BJ (cell line): ENCODE results near the gene FBXW9. TPM values are rescaled to one million over a fixed set of nuclear protein-coding genes. Genes with fewer than 3 reads are reported as not detected.
A peak's percentile ranks its signal among the peaks of the same experiment; 100 is the strongest.
"Not testable (repeated sequence)": the region's sequence is repeated elsewhere in the genome, so short reads cannot be mapped to it uniquely, and the experiment has no call there.

Experiments used
- CTCF ChIA-PET: fragments of 350-600 bp; formaldehyde crosslinking; extraction: SDS; loops from one replicate; lab custom pipeline; 2021; ENCODE audit warnings: antibody characterized with exemption, inconsistent platforms; lab: Yijun Ruan, JAX
- POLR2A ChIA-PET: fragments of 300-600 bp; sonication (Branson Sonifier 250); formaldehyde crosslinking; extraction: SDS; loops from one replicate; lab custom pipeline; 2021; ENCODE audit warnings: antibody characterized with exemption; lab: Charles Lee
- DNase-seq: peaks from one replicate; pipeline ENCODE4 v3.0.0-alpha.2; 2011; ENCODE audit warnings: low read depth
- H3K27me3 ChIP-seq: 2 replicates; pipeline ENCODE4 v1.6.0; 2011; ENCODE audit warnings: low read length; ENCODE audit not compliant: control insufficient read depth, insufficient read depth
- H3K36me3 ChIP-seq: 2 replicates; pipeline ENCODE4 v1.5.1; 2011; ENCODE audit warnings: low read length; ENCODE audit not compliant: control insufficient read depth, insufficient read depth
- H3K4me3 ChIP-seq: 2 replicates; pipeline ENCODE4 v1.5.1; 2011; ENCODE audit warnings: low read depth, mild to moderate bottlenecking, control low read depth, low read length
- polyA plus RNA-seq: library from polyadenylated mRNA; depleted of rRNA; stranded (reverse); fragments of >200 nt; gene quantifications from 2 replicates; pipeline ENCODE4 v1.2.3, GENCODE V29; 2011; rRNA removed
- small RNA-seq: library from RNA; depleted of rRNA; stranded (forward); fragments of <200 nt; gene quantifications from one replicate; pipeline ENCODE3, GENCODE V24; 2012; ENCODE audit warnings: low replicate concordance, low read depth; ENCODE audit not compliant: insufficient read length
- TF ChIP-seq, protein P1 (sequence below): IDR thresholded peaks from 2 replicates; pipeline ENCODE4 v1.5.1; 2011; ENCODE audit warnings: low read depth, mild to moderate bottlenecking, control low read depth, inconsistent platforms, low read length, moderate library complexity; ENCODE audit not compliant: insufficient read depth

The FBXW9 gene
- polyA plus RNA-seq, 1 experiment: 13.6 TPM

DNA sequence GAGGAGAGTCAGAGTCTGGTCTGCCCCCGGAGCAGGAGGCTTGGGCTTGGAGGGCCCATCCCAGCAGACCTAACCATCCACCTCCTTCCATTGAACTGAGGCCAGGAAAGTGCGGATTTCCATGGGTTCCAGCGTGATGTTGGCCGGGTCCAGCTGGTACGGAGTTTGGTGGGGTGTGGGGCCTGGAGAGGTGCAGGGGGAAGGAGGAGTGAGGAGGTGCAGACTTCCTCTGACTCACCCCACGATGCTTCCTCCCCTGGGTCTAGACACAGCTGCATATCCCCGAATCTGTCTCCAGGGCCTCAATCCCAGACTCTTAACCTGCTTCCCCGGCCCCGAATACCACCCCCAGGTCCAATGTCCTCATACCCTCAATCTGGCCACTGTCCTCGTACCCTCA lies 49.9 kb downstream of the FBXW9 start:
- no peaks in the 10 kb centered on the region for H3K27me3 ChIP-seq
- ChIA-PET POLR2A (no interaction called here), CTCF (no interaction called here)
- no peak overlapping the region for H3K4me3 ChIP-seq
- no peaks in the 10 kb centered on the region; the same call in 1 of the 2 replicates for H3K36me3 ChIP-seq
- TF ChIP-seq, protein P1, sequence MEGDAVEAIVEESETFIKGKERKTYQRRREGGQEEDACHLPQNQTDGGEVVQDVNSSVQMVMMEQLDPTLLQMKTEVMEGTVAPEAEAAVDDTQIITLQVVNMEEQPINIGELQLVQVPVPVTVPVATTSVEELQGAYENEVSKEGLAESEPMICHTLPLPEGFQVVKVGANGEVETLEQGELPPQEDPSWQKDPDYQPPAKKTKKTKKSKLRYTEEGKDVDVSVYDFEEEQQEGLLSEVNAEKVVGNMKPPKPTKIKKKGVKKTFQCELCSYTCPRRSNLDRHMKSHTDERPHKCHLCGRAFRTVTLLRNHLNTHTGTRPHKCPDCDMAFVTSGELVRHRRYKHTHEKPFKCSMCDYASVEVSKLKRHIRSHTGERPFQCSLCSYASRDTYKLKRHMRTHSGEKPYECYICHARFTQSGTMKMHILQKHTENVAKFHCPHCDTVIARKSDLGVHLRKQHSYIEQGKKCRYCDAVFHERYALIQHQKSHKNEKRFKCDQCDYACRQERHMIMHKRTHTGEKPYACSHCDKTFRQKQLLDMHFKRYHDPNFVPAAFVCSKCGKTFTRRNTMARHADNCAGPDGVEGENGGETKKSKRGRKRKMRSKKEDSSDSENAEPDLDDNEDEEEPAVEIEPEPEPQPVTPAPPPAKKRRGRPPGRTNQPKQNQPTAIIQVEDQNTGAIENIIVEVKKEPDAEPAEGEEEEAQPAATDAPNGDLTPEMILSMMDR: no peak
- DNase-seq: no peak

DNA sequence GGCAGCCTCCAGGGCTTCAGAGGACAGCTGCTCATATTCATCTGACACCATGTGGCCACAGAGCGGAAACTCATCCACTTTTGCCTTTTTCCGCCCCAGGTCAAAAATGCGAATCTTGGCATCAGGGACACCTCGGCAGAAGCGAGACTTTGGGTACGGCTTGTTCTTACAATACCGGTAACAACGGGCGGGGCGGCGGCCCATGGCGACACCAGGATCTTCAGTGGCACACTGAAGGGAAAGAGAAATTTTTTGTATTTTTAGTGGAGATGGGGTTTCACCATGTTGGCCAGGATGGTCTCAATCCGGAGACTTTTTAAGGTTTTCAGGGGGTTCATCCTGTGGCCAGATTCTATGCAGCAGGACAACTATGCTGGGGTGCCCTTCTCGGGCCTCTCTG lies 52.7 kb downstream of the FBXW9 start:
- POLR2A ChIA-PET, H3K36me3 ChIP-seq, DNase-seq, H3K4me3 ChIP-seq, CTCF ChIA-PET, H3K27me3 ChIP-seq: not testable (repeated sequence)

DNA sequence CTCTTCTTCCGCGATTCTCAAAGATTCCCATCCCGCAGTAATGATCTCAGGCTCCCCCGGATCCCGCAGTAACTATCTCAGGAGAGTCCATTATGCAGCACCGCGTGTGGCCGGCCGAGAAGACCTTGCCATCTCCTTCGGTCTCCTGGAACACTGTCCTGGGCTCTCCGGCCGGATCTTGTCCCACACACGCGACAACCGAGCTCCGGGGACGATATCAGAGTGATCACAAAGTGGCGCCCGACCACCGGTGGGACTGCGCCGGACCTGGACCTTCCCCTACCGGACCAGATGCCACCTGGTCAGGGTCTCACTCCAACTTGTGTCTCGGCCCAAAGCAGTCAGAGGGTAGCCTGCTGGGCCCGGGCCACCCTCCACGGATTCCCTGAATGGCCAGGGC lies 53.9 kb downstream of the FBXW9 start:
- Histone ChIP-seq H3K36me3 (no peaks in the 10 kb centered on the region), H3K4me3 (no peak overlapping the region), H3K27me3 (no peaks in the 10 kb centered on the region)
- TF ChIP-seq, protein P1: no peak
- DNase-seq: no peak
- POLR2A ChIA-PET: no interaction called here
- CTCF ChIA-PET: no interaction called here

DNA sequence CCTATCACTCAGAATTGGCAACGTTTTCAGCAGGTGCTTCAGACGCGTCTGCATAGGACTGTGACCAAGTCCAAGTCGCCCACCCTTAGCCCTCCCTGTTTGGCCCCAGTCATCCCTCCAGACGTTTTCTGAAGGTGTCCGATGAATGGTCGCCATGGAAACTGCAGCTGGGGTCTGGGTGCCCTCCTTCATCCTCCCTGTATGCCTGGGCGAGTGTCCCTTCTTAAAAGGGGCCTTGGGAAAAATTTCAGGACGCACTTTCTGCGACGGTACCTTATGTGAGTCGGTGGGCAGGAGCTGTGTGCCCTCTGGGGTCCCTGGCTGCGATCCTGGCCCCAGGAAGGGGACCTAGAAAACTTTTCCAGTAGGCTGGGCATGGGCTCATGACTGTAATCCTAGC lies 55.0 kb downstream of the FBXW9 start:
- no peaks in the 10 kb centered on the region for H3K36me3 ChIP-seq
- ChIA-PET CTCF (no interaction called here), POLR2A (no interaction called here)
- H3K4me3 ChIP-seq: no peak overlapping the region
- TF ChIP-seq, protein P1: no peak
- no peak for DNase-seq
- H3K27me3 ChIP-seq: no peaks in the 10 kb centered on the region

DNA sequence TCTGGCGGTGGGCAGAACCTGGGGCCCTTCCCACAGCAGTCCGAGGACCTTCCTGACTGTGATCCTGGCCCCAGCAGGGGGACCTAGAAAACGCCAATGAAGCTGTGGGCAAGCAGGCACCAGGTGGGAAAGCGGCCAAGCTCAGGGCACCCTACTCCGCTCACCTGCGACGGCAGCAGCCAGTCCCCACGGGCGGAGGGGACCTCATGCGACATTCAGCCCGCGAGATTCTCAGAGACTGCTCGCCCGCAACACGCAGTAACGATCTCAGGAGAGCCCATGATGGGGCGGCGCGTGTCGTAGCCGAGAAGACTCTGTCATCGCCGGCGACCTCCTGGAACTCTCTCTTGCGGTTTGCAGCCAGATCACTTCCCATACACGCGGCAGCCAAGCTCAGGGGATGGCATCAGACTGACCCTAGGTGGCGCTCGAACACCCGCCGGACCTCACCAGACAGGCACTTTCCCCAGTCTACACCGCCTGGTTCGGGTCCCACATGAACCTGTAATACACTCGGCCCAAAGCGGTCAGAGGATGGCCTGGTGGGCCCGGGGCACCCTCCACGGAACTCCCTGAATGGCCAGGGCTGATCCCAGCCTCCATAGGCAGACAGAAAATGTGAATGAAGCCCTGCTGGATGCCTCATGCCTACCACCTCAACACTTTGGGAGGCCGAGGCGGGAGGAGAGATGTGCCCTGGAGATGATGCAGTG lies 56.4 kb downstream of the FBXW9 start:
- TF ChIP-seq, protein P1: peak; percentile 87
- no peaks in the 10 kb centered on the region for H3K36me3 ChIP-seq
- ChIA-PET CTCF (interaction anchor here (0.6 to 2.6 kb wide), 16 partner anchors 9 to 88 kb away, joined by 3 to 8 read pairs (median 4); partner anchors contain the start of gene ZNF791), POLR2A (no interaction called here)
- peak; percentile 26 for DNase-seq
- no peak overlapping the region for H3K4me3 ChIP-seq
- no peaks in the 10 kb centered on the region for H3K27me3 ChIP-seq

Small RNA genes within 50 kb of the gene (small RNA-seq; reads per million reads assigned to genes)
- gene SNORD41: not detected

Other genes with a start within 250 kb of the FBXW9 start
- gene ZNF709, start 211.8 kb downstream of the FBXW9 start, polyA plus RNA-seq: 0.59 and 1.1 TPM in 2 replicates
- 1.4 and 2.9 TPM in 2 replicates for gene ZNF564, start 145.1 kb downstream of the FBXW9 start, polyA plus RNA-seq
- gene ZNF490, start 85.8 kb downstream of the FBXW9 start, polyA plus RNA-seq: 1.6 and 3.7 TPM in 2 replicates
- 7.7 and 10.5 TPM in 2 replicates for gene ZNF791, start 85.7 kb downstream of the FBXW9 start, polyA plus RNA-seq
- 31.7 and 66.9 TPM in 2 replicates for gene MAN2B1, start 29.9 kb downstream of the FBXW9 start, polyA plus RNA-seq
- gene WDR83, start 29.8 kb downstream of the FBXW9 start, polyA plus RNA-seq: 6.1 and 9.3 TPM in 2 replicates
- 64.7 and 92.2 TPM in 2 replicates for gene DHPS, start 14.8 kb downstream of the FBXW9 start, polyA plus RNA-seq
- gene GNG14, start 8.6 kb downstream of the FBXW9 start, polyA plus RNA-seq: not detected in 2 replicates
- 49.6 and 77.3 TPM in 2 replicates for gene TNPO2, start 27.3 kb upstream of the FBXW9 start, polyA plus RNA-seq
- 161 and 181 TPM in 2 replicates for gene TRIR, start 38.1 kb upstream of the FBXW9 start, polyA plus RNA-seq
- gene GET3, start 40.9 kb upstream of the FBXW9 start, polyA plus RNA-seq: 163 and 250 TPM in 2 replicates
- not detected in 2 replicates for gene BEST2, start 55.2 kb upstream of the FBXW9 start, polyA plus RNA-seq
- 6.3 and 10.4 TPM in 2 replicates for gene HOOK2, start 78.9 kb upstream of the FBXW9 start, polyA plus RNA-seq
- gene JUNB, start 94.9 kb upstream of the FBXW9 start, polyA plus RNA-seq: 36.8 and 49.4 TPM in 2 replicates
- gene PRDX2, start 105.2 kb upstream of the FBXW9 start, polyA plus RNA-seq: 165 and 267 TPM in 2 replicates
- 0.75 and 2.6 TPM in 2 replicates for gene THSD8, start 105.4 kb upstream of the FBXW9 start, polyA plus RNA-seq
- gene RNASEH2A, start 110.0 kb upstream of the FBXW9 start, polyA plus RNA-seq: 19.9 and 30.3 TPM in 2 replicates
- gene RTBDN, start 137.9 kb upstream of the FBXW9 start, polyA plus RNA-seq: 0.31 TPM in 1 of 2 replicates, not detected in the other
- 0.25 TPM in 1 of 2 replicates, not detected in the other for gene MAST1, start 141.9 kb upstream of the FBXW9 start, polyA plus RNA-seq
- 39.1 and 68.8 TPM in 2 replicates for gene DNASE2, start 184.8 kb upstream of the FBXW9 start, polyA plus RNA-seq
- gene KLF1, start 190.6 kb upstream of the FBXW9 start, polyA plus RNA-seq: not detected in 2 replicates
- gene GCDH, start 194.5 kb upstream of the FBXW9 start, polyA plus RNA-seq: 11.5 and 20.9 TPM in 2 replicates
- 0.29 and 0.43 TPM in 2 replicates for gene SYCE2, start 222.7 kb upstream of the FBXW9 start, polyA plus RNA-seq
- gene FARSA, start 237.1 kb upstream of the FBXW9 start, polyA plus RNA-seq: 15.5 and 33.6 TPM in 2 replicates
- 1,647 and 1,829 TPM in 2 replicates for gene CALR, start 242.0 kb upstream of the FBXW9 start, polyA plus RNA-seq
- gene RAD23A, start 249.2 kb upstream of the FBXW9 start, polyA plus RNA-seq: 49.2 and 75.1 TPM in 2 replicates